Mesenchymal stem cell (in vitro differentiated cells and primary cell): ENCODE measurements around the gene SLC25A29.
A peak's percentile ranks its signal among the peaks of the same experiment; 100 is the strongest.

ENCODE experiments used
- DNase-seq: peaks from one replicate; pipeline ENCODE4 v3.0.0-alpha.2; 2013
- H2AFZ ChIP-seq: one replicate; pipeline ENCODE4 v1.6.1; 2013; ENCODE audit warnings: low read depth, mild to moderate bottlenecking, control low read depth, inconsistent platforms, low read length, moderate library complexity
- H2AK5ac ChIP-seq: 2 replicates; pipeline ENCODE4 v1.6.1; 2013; ENCODE audit warnings: low read length, moderate library complexity, mild to moderate bottlenecking, inconsistent platforms; ENCODE audit not compliant: severe bottlenecking
- H2BK120ac ChIP-seq: one replicate; pipeline ENCODE4 v1.6.1; 2013; ENCODE audit warnings: low read depth, mild to moderate bottlenecking, inconsistent platforms, low read length, moderate library complexity
- H2BK12ac ChIP-seq, 2 experiments: one replicate each; pipeline ENCODE4 v1.6.1; 2013; ENCODE audit warnings: inconsistent platforms in 2 of 2, low read length in 2 of 2, mild to moderate bottlenecking in 2 of 2, moderate library complexity in 2 of 2, control low read depth in 1 of 2
- H2BK15ac ChIP-seq: one replicate; pipeline ENCODE4 v1.6.1; 2013; ENCODE audit warnings: mild to moderate bottlenecking, low read depth, inconsistent platforms; ENCODE audit not compliant: poor library complexity, severe bottlenecking
- H2BK5ac ChIP-seq: 2 replicates; pipeline ENCODE4 v1.6.1; 2013; ENCODE audit warnings: low read depth, mild to moderate bottlenecking, low read length, control low read depth, inconsistent platforms; ENCODE audit not compliant: poor library complexity, severe bottlenecking
- H3K14ac ChIP-seq, 2 experiments: one replicate each; pipeline ENCODE4 v1.6.1; 2013; ENCODE audit warnings: inconsistent platforms in 2 of 2, low read length in 2 of 2, control low read depth in 1 of 2, mild to moderate bottlenecking in 1 of 2, moderate library complexity in 1 of 2
- H3K18ac ChIP-seq, 2 experiments: one replicate each; pipeline ENCODE4 v1.6.1; 2013; ENCODE audit warnings: inconsistent platforms in 2 of 2, low read length in 2 of 2, control low read depth in 1 of 2, low read depth in 1 of 2, mild to moderate bottlenecking in 1 of 2
- H3K23ac ChIP-seq, 2 experiments: one replicate each; pipeline ENCODE4 v1.6.1; 2013; ENCODE audit warnings: inconsistent platforms in 2 of 2, low read length in 2 of 2, mild to moderate bottlenecking in 2 of 2, moderate library complexity in 2 of 2, control low read depth in 1 of 2
- H3K27ac ChIP-seq: 2 replicates; pipeline ENCODE4 v1.5.1; 2013; ENCODE audit warnings: mild to moderate bottlenecking, moderate library complexity, low read length, control low read depth, inconsistent platforms; ENCODE audit not compliant: poor library complexity, severe bottlenecking
- H3K27me3 ChIP-seq, 2 experiments: 2 replicates each; pipeline versions ENCODE4 v1.6.1 to v1.7.0; 2013; ENCODE audit warnings: low read length in 2 of 2, mild to moderate bottlenecking in 2 of 2, moderate library complexity in 2 of 2, control low read depth in 1 of 2, inconsistent platforms in 1 of 2; ENCODE audit not compliant: control insufficient read depth in 1 of 2, insufficient read depth in 1 of 2
- H3K36me3 ChIP-seq, 2 experiments: 2 replicates each; pipeline versions ENCODE4 v1.6.1 to v1.7.0; 2013; ENCODE audit warnings: low read length in 2 of 2, control low read depth in 1 of 2, inconsistent platforms in 1 of 2, low read depth in 1 of 2, mild to moderate bottlenecking in 1 of 2; ENCODE audit not compliant: insufficient read depth in 2 of 2, control insufficient read depth in 1 of 2
- H3K4ac ChIP-seq, 2 experiments: one replicate each; pipeline ENCODE4 v1.6.1; 2013; ENCODE audit warnings: inconsistent platforms in 2 of 2, low read length in 2 of 2, mild to moderate bottlenecking in 2 of 2, moderate library complexity in 2 of 2, control low read depth in 1 of 2, low read depth in 1 of 2
- H3K4me1 ChIP-seq: 2 replicates; pipeline ENCODE4 v1.6.1; 2013; ENCODE audit warnings: low read depth, low read length, control low read depth; ENCODE audit not compliant: control insufficient read depth, insufficient read depth
- H3K4me2 ChIP-seq: 2 replicates; pipeline ENCODE4 v1.6.1; 2013; ENCODE audit warnings: low read length, mild to moderate bottlenecking, inconsistent platforms; ENCODE audit not compliant: poor library complexity, severe bottlenecking
- H3K4me3 ChIP-seq, 2 experiments: 2 replicates each; pipeline versions ENCODE4 v1.5.1 to v1.7.0; 2013; ENCODE audit warnings: low read length in 2 of 2, mild to moderate bottlenecking in 2 of 2, control low read depth in 1 of 2, low read depth in 1 of 2; ENCODE audit not compliant: insufficient read depth in 1 of 2
- H3K79me1 ChIP-seq: replicated peaks from 2 replicates; pipeline ENCODE4 v1.6.1; 2013; ENCODE audit warnings: mild to moderate bottlenecking, control low read depth, low read length, inconsistent platforms; ENCODE audit not compliant: poor library complexity, severe bottlenecking
- H3K9ac ChIP-seq: 2 replicates; pipeline ENCODE4 v1.7.0; 2013; ENCODE audit warnings: mild to moderate bottlenecking, low read length, moderate library complexity
- H3K9me3 ChIP-seq: 2 replicates; pipeline ENCODE4 v1.7.0; 2013; ENCODE audit warnings: mild to moderate bottlenecking, low read length; ENCODE audit not compliant: control insufficient read depth
- H4K8ac ChIP-seq: one replicate; pipeline ENCODE4 v1.6.1; 2013; ENCODE audit warnings: inconsistent platforms, mild to moderate bottlenecking, low read length, moderate library complexity
- H4K91ac ChIP-seq: one replicate; pipeline ENCODE4 v1.6.1; 2013; ENCODE audit warnings: mild to moderate bottlenecking, low read length, inconsistent platforms
- WGBS: methylation state at CpG from one replicate; pipeline ENCODE4 v1.1.7; 2013; ENCODE audit warnings: mixed read lengths; 5-methylcytosine and 5-hydroxymethylcytosine counted together

SLC25A29 gene

GRCh38 chr14:100327128-100327527, 20.9 kb upstream of the SLC25A29 start:
- Histone ChIP-seq H3K27ac (no peak overlapping the region), H2BK5ac (no peak overlapping the region), H2BK15ac (no peak overlapping the region), H3K18ac (no peak overlapping the region), H3K9ac (no peak overlapping the region), H3K79me1 (no peaks in the 10 kb centered on the region), H3K4me3 (no peak overlapping the region), H3K4me1 (peaks cover 11% of the 10 kb centered on the region), H2BK120ac (no peak overlapping the region), H3K9me3 (no peaks in the 10 kb centered on the region), H3K14ac (no peak overlapping the region), H3K23ac (no peak overlapping the region), H2AK5ac (no peak overlapping the region), H4K91ac (no peak overlapping the region), H2BK12ac (no peak overlapping the region), H4K8ac (no peak overlapping the region), H2AFZ (no peak overlapping the region), H3K27me3 (peaks cover 0 to 16% of the 10 kb centered on the region in 2 experiments), H3K4me2 (no peak overlapping the region), H3K4ac (no peak overlapping the region), H3K36me3 (peaks cover 0 to 9% of the 10 kb centered on the region in 2 experiments)
- WGBS, result 95% methylated on average over 24 of the region's 24 CpGs
- DNase-seq, result no peak

DNA sequence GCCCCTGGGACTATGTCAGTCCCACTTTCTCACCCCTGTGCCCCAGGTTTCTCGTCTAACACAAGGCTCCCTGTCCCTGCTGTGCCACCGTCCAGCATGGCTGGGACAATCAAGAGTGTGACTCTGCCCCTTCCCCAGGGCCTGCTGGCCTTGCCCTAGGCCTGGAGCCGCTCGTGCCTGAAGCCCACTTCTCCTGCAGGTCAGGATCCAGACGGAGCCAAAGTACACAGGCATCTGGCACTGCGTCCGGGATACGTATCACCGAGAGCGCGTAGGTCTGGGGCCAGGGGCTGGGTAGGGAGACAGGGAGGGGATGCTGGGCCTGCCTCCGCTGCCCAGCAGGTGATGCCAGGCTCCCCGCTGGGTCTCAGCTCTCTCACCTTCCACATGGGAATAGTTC, 19.7 kb upstream of the SLC25A29 start:
- Histone ChIP-seq H2AK5ac (no peak overlapping the region), H3K23ac (no peak overlapping the region), H3K4ac (no peak overlapping the region), H3K36me3 (peaks cover 0 to 3% of the 10 kb centered on the region in 2 experiments), H3K4me3 (no peak overlapping the region), H2BK120ac (no peak overlapping the region), H2AFZ (no peak overlapping the region), H4K91ac (peak overlapping the region; percentile 16), H4K8ac (no peak overlapping the region), H3K9ac (no peak overlapping the region), H3K18ac (no peak overlapping the region), H2BK15ac (no peak overlapping the region), H3K4me2 (no peak overlapping the region), H3K9me3 (no peaks in the 10 kb centered on the region), H2BK12ac (no peak overlapping the region), H2BK5ac (no peak overlapping the region), H3K27me3 (peaks cover 0 to 16% of the 10 kb centered on the region in 2 experiments), H3K4me1 (peaks cover 7% of the 10 kb centered on the region), H3K14ac (no peak overlapping the region), H3K79me1 (no peaks in the 10 kb centered on the region), H3K27ac (no peak overlapping the region)
- 86% methylated on average over 13 of the region's 13 CpGs for WGBS
- DNase-seq, result no peak

DNA sequence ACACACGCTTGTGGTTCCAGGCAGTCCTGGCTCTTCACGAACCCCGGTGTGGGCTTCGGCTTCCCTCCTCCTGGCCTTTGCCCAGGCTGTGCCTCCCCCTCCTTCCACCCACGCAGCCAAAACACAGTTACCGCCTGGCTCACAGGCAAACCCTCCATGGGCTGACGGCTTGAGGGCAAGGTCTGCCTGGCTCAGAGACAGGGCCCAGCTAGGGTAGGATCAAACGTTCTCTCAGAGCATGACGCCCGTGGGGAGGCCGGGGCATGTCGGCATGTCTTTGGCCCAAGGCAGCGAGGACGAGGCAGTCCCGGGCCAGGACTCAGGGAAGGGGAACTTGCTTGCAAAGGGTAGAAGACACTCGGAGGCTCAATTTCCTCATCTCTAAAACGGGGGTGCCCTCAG, 19.0 kb upstream of the SLC25A29 start:
- Histone ChIP-seq H3K14ac (peak overlapping the region in 1 of 2 experiments; percentile 41), H2BK120ac (no peak overlapping the region), H3K27ac (no peak overlapping the region), H3K36me3 (peaks cover 0 to 3% of the 10 kb centered on the region in 2 experiments), H4K91ac (no peak overlapping the region), H3K4me1 (peaks cover 7% of the 10 kb centered on the region), H2BK15ac (no peak overlapping the region), H4K8ac (no peak overlapping the region), H3K4ac (no peak overlapping the region), H3K23ac (no peak overlapping the region), H3K18ac (no peak overlapping the region), H2AK5ac (no peak overlapping the region), H2BK12ac (no peak overlapping the region), H2AFZ (no peak overlapping the region), H3K4me2 (no peak overlapping the region), H3K4me3 (no peak overlapping the region), H3K79me1 (no peaks in the 10 kb centered on the region), H3K9me3 (no peaks in the 10 kb centered on the region), H2BK5ac (no peak overlapping the region), H3K9ac (no peak overlapping the region), H3K27me3 (peaks cover 0 to 14% of the 10 kb centered on the region in 2 experiments)
- 88% methylated on average over 17 of the region's 17 CpGs for WGBS
- DNase-seq, result no peak

DNA sequence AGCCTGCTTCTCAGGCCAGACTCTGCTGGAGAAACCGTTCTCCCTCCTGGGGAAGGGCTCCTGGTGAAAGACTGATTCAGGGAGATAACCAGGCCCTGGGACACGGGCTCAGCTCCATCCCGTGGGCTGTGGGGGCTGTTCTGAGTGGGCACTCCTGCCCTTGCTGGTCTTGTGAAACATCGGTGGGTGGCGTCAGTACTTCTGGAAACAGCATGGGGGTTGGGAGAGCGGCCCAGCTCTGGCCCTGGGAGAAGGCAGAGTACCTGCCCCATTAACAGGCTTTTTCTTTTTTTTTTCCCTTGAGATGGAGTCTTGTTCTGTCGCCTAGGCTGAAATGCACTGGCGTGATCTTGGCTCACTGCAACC, 17.7 kb upstream of the SLC25A29 start:
- Histone ChIP-seq H3K9me3 (no peaks in the 10 kb centered on the region), H2BK15ac (no peak overlapping the region), H3K18ac (peak overlapping the region in 1 of 2 experiments; percentile 22), H4K8ac (no peak overlapping the region), H2AK5ac (no peak overlapping the region), H4K91ac (no peak overlapping the region), H3K4me2 (no peak overlapping the region), H3K27ac (no peak overlapping the region), H3K4ac (no peak overlapping the region), H3K27me3 (peaks cover 0 to 13% of the 10 kb centered on the region in 2 experiments), H2BK5ac (no peak overlapping the region), H3K4me3 (no peak overlapping the region), H2BK120ac (no peak overlapping the region), H3K14ac (no peak overlapping the region), H3K4me1 (peaks cover 4% of the 10 kb centered on the region), H3K79me1 (no peaks in the 10 kb centered on the region), H3K23ac (no peak overlapping the region), H2BK12ac (no peak overlapping the region), H3K9ac (no peak overlapping the region), H3K36me3 (peaks cover 0 to 3% of the 10 kb centered on the region in 2 experiments), H2AFZ (no peak overlapping the region)
- 85% methylated on average over 8 of the region's 8 CpGs for WGBS
- DNase-seq, result no peak
